ENCODE measurements around the gene BFSP2. TPM values are rescaled to one million over a fixed set of nuclear protein-coding genes. Genes with fewer than 3 reads are reported as not detected.

BFSP2 gene
- total and polyA plus RNA-seq, 2 of the 4 experiments (the other 2 are of a cell fraction) = not detected

DNA sequence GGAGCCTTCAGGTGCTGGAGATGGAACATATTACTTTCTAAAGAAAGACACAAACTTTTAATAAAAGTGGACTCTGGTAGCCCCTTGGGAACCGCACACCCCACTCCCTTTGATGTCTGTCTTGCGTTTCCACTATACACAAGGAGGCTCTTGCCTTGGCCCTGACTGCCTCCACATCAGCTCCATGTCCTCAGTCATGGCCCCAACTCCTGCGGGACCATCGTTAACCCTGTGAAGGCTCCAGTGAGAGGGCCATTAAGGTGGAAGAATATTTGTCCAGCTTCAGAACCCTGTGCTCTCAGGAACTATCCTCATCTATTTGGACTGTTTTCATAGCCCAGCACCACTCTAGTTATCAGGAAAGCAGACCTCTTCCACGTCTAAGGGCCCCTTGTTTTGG, 16.1 kb upstream of the BFSP2 start:
- BruUV-seq (replicated peaks) = no TSS peak
- Histone ChIP-seq H2AK9ac (replicated peaks; ENCODE audit: low read depth, low read length, poor library complexity) (no peak overlapping the region), H2BK15ac (ENCODE audit: low read depth, low read length) (no peak overlapping the region), H3K14ac (replicated peaks; ENCODE audit: low read depth, low read length) (no peak overlapping the region), H3K36me3 (ENCODE audit: control insufficient read depth, insufficient read depth, low read length) (no peaks in the 10 kb centered on the region), H4K5ac (ENCODE audit: low read depth, low read length) (no peak overlapping the region), H3K9me3 (ENCODE audit: control insufficient read depth, insufficient read depth, low read length) (no peaks in the 10 kb centered on the region), H2AFZ (replicated peaks; ENCODE audit: low read length, poor library complexity) (no peak overlapping the region), H3K23ac (ENCODE audit: low read depth, low read length) (no peak overlapping the region), H4K8ac (ENCODE audit: low read depth in 2 of 2, low read length in 2 of 2) (no peak overlapping the region), H3K4me1 (ENCODE audit: control insufficient read depth, insufficient read depth, low read length) (0 out of 2 replicates have a peak, but pooled peaks cover 2% of the 10 kb centered on the region), H3K4ac (ENCODE audit: low read depth, low read length) (no peak overlapping the region), H3K4me3 (ENCODE audit: insufficient read depth, low read depth, low read length) (no peak overlapping the region), H3K4me2 (ENCODE audit: low read depth, low read length) (no peak overlapping the region), H3K9ac (ENCODE audit: low read depth, low read length) (no peak overlapping the region), H2BK120ac (ENCODE audit: low read depth, low read length) (no peak overlapping the region), H2BK5ac (ENCODE audit: low read depth, low read length, poor library complexity, severe bottlenecking) (no peak overlapping the region), H3K9me1 (ENCODE audit: insufficient read depth, low read length) (no peaks in the 10 kb centered on the region), H3K27ac (ENCODE audit: insufficient read depth, low read length) (no peak overlapping the region), H3K56ac (ENCODE audit: extremely low read depth, insufficient read depth, low read length) (no peak overlapping the region), H2BK20ac (ENCODE audit: low read depth, low read length) (no peak overlapping the region), H3K79me1 (ENCODE audit: low read depth in 1 of 2, low read length in 2 of 2) (0 out of 4 replicates have a peak, but pooled peaks cover 0 to 3% of the 10 kb centered on the region in 2 experiments), H3K27me3 (ENCODE audit: control insufficient read depth, insufficient read depth, low read length) (no peaks in the 10 kb centered on the region), H4K91ac (ENCODE audit: insufficient read depth, low read depth, low read length) (no peak overlapping the region), H4K20me1 (ENCODE audit: insufficient read depth, low read length) (no peaks in the 10 kb centered on the region), H3K18ac (ENCODE audit: low read depth, low read length) (no peak overlapping the region), H2AK5ac (ENCODE audit: low read depth, low read length) (0 out of 2 replicates have a peak overlapping the region, but pooled peaks have one; percentile 30)
- no CpG with 5 or more reads among the region's 5 CpGs for WGBS, 2 experiments (ENCODE audit: extremely low coverage in 2 of 2, insufficient read length in 1 of 2)
- dilution Hi-C loops (cut with HindIII; ENCODE audit: low sequenced_read_pairs, unreplicated experiment) (no loop called here), in situ Hi-C loops (cut with MboI; ENCODE audit: low sequenced_read_pairs) (no loop called here), intact Hi-C loops (cut with micrococcal nuclease) (loop anchor here (1.0 to 2.0 kb wide), 3 partner anchors 39 to 653 kb away; no protein-coding TSS in a partner anchor)
- CTCF ChIA-PET = interaction anchor here (1.3 to 1.4 kb wide), 2 partner anchors 342 to 657 kb away, joined by 4 to 6 read pairs; no protein-coding TSS in a partner anchor
- no peak for ATAC-seq (ENCODE audit: low read depth)
- DNase-seq = no peak
- POLR2A ChIA-PET (ENCODE audit: unreplicated experiment) = no interaction called here
- no peak for TF ChIP-seq POLR2A (IDR thresholded peaks at IDR 0.05; ENCODE audit: low read depth, low read length)
- TF ChIP-seq RCOR1 (IDR thresholded peaks at IDR 0.05; ENCODE audit: insufficient replicate concordance, low read length) = no peak
- no peak for TF ChIP-seq FOS (IDR thresholded peaks at IDR 0.05; ENCODE audit: low read depth, low read length)
- TF ChIP-seq CTCF (conservative IDR thresholded peaks at IDR 0.05; ENCODE audit: low read depth, low read length) = no peak
- TF ChIP-seq CEBPB (IDR thresholded peaks at IDR 0.05; ENCODE audit: low read depth, low read length) = no peak
- no peak for TF ChIP-seq SMC3 (IDR thresholded peaks at IDR 0.05; ENCODE audit: low read depth, low read length)
- TF ChIP-seq, protein P1, sequence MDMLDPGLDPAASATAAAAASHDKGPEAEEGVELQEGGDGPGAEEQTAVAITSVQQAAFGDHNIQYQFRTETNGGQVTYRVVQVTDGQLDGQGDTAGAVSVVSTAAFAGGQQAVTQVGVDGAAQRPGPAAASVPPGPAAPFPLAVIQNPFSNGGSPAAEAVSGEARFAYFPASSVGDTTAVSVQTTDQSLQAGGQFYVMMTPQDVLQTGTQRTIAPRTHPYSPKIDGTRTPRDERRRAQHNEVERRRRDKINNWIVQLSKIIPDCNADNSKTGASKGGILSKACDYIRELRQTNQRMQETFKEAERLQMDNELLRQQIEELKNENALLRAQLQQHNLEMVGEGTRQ (IDR thresholded peaks at IDR 0.05; ENCODE audit: low read depth, low read length) = no peak
- no peak for TF ChIP-seq NFE2L2 (IDR thresholded peaks at IDR 0.05; ENCODE audit: low read depth, low read length)
- no peak for TF ChIP-seq ELK1 (IDR thresholded peaks at IDR 0.05; ENCODE audit: borderline replicate concordance, low read depth, low read length)
- TF ChIP-seq MAFK (IDR thresholded peaks at IDR 0.05; ENCODE audit: low read depth, low read length) = no peak
- TF ChIP-seq RAD21 (IDR thresholded peaks at IDR 0.05; ENCODE audit: low read length) = no peak
- TF ChIP-seq BHLHE40 (IDR thresholded peaks at IDR 0.05; ENCODE audit: low read depth, low read length) = no peak
